Prostate gland (tissue), 2 donors: ENCODE results near the gene CGNL1.

Experiments
- CTCF ChIP-seq, 4 experiments: fragments of 200-600 bp in 2 of 4; fragments of 450-650 bp in 2 of 4; sonication (generic) in 2 of 4; IDR thresholded peaks; 1 replicate in 3 of 4; 2 replicates in 1 of 4; pipeline ENCODE4 v1.5.1; 2016 to 2019; ENCODE audit warnings: antibody characterized with exemption in 4 of 4, mild to moderate bottlenecking in 2 of 4, moderate library complexity in 2 of 4
- POLR2A ChIP-seq: fragments of 450-650 bp; IDR thresholded peaks from one replicate; pipeline ENCODE4 v1.6.1; 2016; ENCODE audit warnings: antibody characterized with exemption, mild to moderate bottlenecking
- POLR2AphosphoS5 ChIP-seq: sonication (generic); formaldehyde crosslinking; IDR thresholded peaks from one replicate; pipeline ENCODE4 v1.6.1; 2017; ENCODE audit warnings: antibody characterized with exemption

DNA sequence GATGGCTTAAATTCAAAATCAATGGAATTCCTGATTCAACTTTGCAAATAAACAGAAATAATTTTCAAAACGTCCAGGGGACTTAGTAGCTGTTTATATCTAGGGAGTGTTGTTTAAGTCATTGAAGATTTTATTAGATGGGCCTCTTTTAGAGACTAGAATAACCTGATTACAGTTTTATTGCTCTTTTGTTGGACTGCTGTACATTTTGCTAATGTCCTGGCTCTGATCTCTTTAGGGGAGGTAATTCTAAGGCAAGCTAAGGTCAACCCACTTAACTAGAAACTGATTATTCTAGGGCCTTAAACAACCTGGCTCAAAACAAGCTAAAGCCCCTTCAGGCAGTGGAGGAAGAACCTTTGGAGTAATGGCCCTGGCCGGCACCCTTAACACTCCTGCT is 153.4 kb downstream of the CGNL1 start:
- TF ChIP-seq CTCF (IDR thresholded peaks at IDR 0.05) = no peak
- TF ChIP-seq POLR2A = no peak
- TF ChIP-seq POLR2AphosphoS5 = peak; percentile 31
